GM12878 (cell line): ENCODE measurements around the gene RPUSD3. TPM values are rescaled to one million over a fixed set of nuclear protein-coding genes. Genes with fewer than 3 reads are reported as not detected.
A peak's percentile ranks its signal among the peaks of the same experiment; 100 is the strongest.

Experiments
- ATAC-seq: fragments of 200-7000 bp; cut with Tn5 transposase; 3 replicates; pipeline ENCODE4 v1.9.1; 2020; ENCODE audit warnings: mild to moderate bottlenecking, moderate library complexity
- BruUV-seq: library from RNA; stranded (reverse); fragments of 400-500 nt; replicated peaks from 2 replicates; lab custom pipeline; 2021; lab: Mats Ljungman, UMichigan
- CTCF ChIA-PET: fragments of 300-600 bp; sonication (Branson Sonifier 250); formaldehyde crosslinking; extraction: SDS; loops from one replicate; lab custom pipeline; 2021; ENCODE audit warnings: inconsistent platforms; lab: Yijun Ruan, JAX
- POLR2A ChIA-PET: fragments of 350-600 bp; formaldehyde crosslinking; extraction: SDS; loops from one replicate; lab custom pipeline; 2021; ENCODE audit warnings: inconsistent platforms; lab: Charles Lee
- RAD21 ChIA-PET: fragments of 300-600 bp; sonication (Branson Sonifier 250); formaldehyde crosslinking; loops from one replicate; lab custom pipeline; 2023; ENCODE audit warnings: antibody characterized with exemption; ENCODE audit not compliant: unreplicated experiment; lab: Charles Lee
- SMC1A ChIA-PET: fragments of 300-600 bp; sonication (Branson Sonifier 250); formaldehyde crosslinking; loops from one replicate; lab custom pipeline; 2023; ENCODE audit not compliant: unreplicated experiment, uncharacterized antibody; lab: Charles Lee
- DNase-seq: peaks from one replicate; pipeline ENCODE4 v3.0.0-alpha.2; 2011; ENCODE audit warnings: low read depth, low spot score
- FAIRE-seq: peaks from 3 replicates; lab custom pipeline; 2011; peaks lifted over from hg19 to GRCh38; lab: Jason Lieb, UNC
- H2AFZ ChIP-seq: 2 replicates; pipeline ENCODE4 v1.6.0; 2011; ENCODE audit warnings: low read depth, low read length, control low read depth; ENCODE audit not compliant: control insufficient read depth
- H3K27ac ChIP-seq: 2 replicates; pipeline ENCODE4 v1.5.1; 2011; ENCODE audit warnings: control low read depth; ENCODE audit not compliant: control insufficient read depth, insufficient read depth
- H3K27me3 ChIP-seq, 2 experiments: replicated peaks in 1 of 2; 2 replicates each; pipeline versions ENCODE4 v1.6.0 to v1.6.1; 2011; ENCODE audit warnings: low read length in 1 of 2; ENCODE audit not compliant: control insufficient read depth in 2 of 2, insufficient read depth in 2 of 2
- H3K36me3 ChIP-seq, 2 experiments: 2 replicates each; pipeline ENCODE4 v1.5.1; 2011; ENCODE audit warnings: low read length in 1 of 2; ENCODE audit not compliant: control insufficient read depth in 2 of 2, insufficient read depth in 2 of 2
- H3K4me1 ChIP-seq: 2 replicates; pipeline ENCODE4 v1.6.1; 2011; ENCODE audit warnings: mild to moderate bottlenecking, low read length, moderate library complexity, mixed read lengths; ENCODE audit not compliant: control insufficient read depth, insufficient read depth
- H3K4me2 ChIP-seq: 2 replicates; pipeline ENCODE4 v1.6.0; 2011; ENCODE audit warnings: control low read depth; ENCODE audit not compliant: control insufficient read depth, insufficient read depth
- H3K4me3 ChIP-seq: fragments of 200-600 bp; sonication (generic); 2 replicates; pipeline ENCODE4 v1.5.1; 2016
- H3K79me2 ChIP-seq: 2 replicates; pipeline ENCODE4 v1.6.0; 2011; ENCODE audit warnings: low read length; ENCODE audit not compliant: control insufficient read depth, insufficient read depth
- H3K9ac ChIP-seq: 2 replicates; pipeline ENCODE4 v1.8.0; 2011; ENCODE audit warnings: low read length, control low read depth, mixed read lengths; ENCODE audit not compliant: control insufficient read depth, insufficient read depth
- H3K9me3 ChIP-seq: replicated peaks from 3 replicates; pipeline ENCODE4 v1.5.1; 2011; ENCODE audit warnings: mild to moderate bottlenecking, low read length; ENCODE audit not compliant: control insufficient read depth, insufficient read depth
- H4K20me1 ChIP-seq: 2 replicates; pipeline ENCODE4 v1.6.0; 2011; ENCODE audit not compliant: control insufficient read depth, insufficient read depth
- BCL11A ChIP-seq: IDR thresholded peaks from 2 replicates; pipeline ENCODE4 v1.6.1; 2011; ENCODE audit warnings: low read depth, low read length
- DPF2 ChIP-seq: fragments of 450-650 bp; IDR thresholded peaks from 2 replicates; pipeline ENCODE4 v1.6.1; 2017; ENCODE audit warnings: mild to moderate bottlenecking
- FOS ChIP-seq: IDR thresholded peaks from 3 replicates; pipeline ENCODE4 v1.6.1; 2011; ENCODE audit warnings: borderline replicate concordance; ENCODE audit not compliant: insufficient read length; ENCODE audit errors: extremely low read depth
- GATAD2B ChIP-seq: fragments of 450-650 bp; conservative IDR thresholded peaks from 2 replicates; pipeline ENCODE4 v1.6.1; 2017; ENCODE audit warnings: low read depth, mild to moderate bottlenecking, moderate library complexity
- MXI1 ChIP-seq: fragments of 150-350 bp; IDR thresholded peaks from 2 replicates; pipeline ENCODE4 v1.6.1; 2011; ENCODE audit warnings: low read depth, mild to moderate bottlenecking, inconsistent platforms, low read length, improper control_type of control experiment
- NFYB ChIP-seq: IDR thresholded peaks from 2 replicates; pipeline ENCODE4 v1.6.1; 2011; ENCODE audit warnings: low read depth, mild to moderate bottlenecking, low read length, improper control_type of control experiment, moderate library complexity; ENCODE audit not compliant: insufficient read depth
- NKRF ChIP-seq: fragments of 450-650 bp; conservative IDR thresholded peaks from 2 replicates; pipeline ENCODE4 v1.6.1; 2017; ENCODE audit warnings: mild to moderate bottlenecking, moderate library complexity
- RAD21 ChIP-seq: IDR thresholded peaks from 2 replicates; pipeline ENCODE4 v1.6.1; 2011; ENCODE audit warnings: mild to moderate bottlenecking, low read depth, low read length, moderate library complexity; ENCODE audit not compliant: insufficient read depth
- RBBP5 ChIP-seq: fragments of 200-600 bp; sonication (generic); conservative IDR thresholded peaks from 2 replicates; pipeline ENCODE4 v1.6.1; 2016
- RUNX3 ChIP-seq: IDR thresholded peaks from 2 replicates; pipeline ENCODE4 v1.6.1; 2012; ENCODE audit warnings: low read length, inconsistent platforms
- SP1 ChIP-seq: IDR thresholded peaks from one replicate; pipeline ENCODE4 v1.6.1; 2011; ENCODE audit warnings: low read depth, low read length
- SPI1 ChIP-seq: IDR thresholded peaks from 2 replicates; pipeline ENCODE4 v1.6.1; 2011; ENCODE audit warnings: low read depth, mild to moderate bottlenecking, low read length, moderate library complexity, borderline replicate concordance; ENCODE audit not compliant: insufficient read depth
- ZBED1 ChIP-seq: IDR thresholded peaks from 2 replicates; pipeline ENCODE4 v1.6.1; 2016; ENCODE audit warnings: borderline replicate concordance
- ZNF24 ChIP-seq: fragments of 450-650 bp; IDR thresholded peaks from 2 replicates; pipeline ENCODE4 v1.6.1; 2017; ENCODE audit warnings: antibody characterized with exemption, mild to moderate bottlenecking
- WGBS: methylation state at CpG from one replicate; pipeline ENCODE4 v1.1.6; 2016; ENCODE audit warnings: low lambda C conversion rate; ENCODE audit not compliant: insufficient replicate concordance, insufficient coverage; ENCODE audit errors: missing lambda C conversion rate; 5-methylcytosine and 5-hydroxymethylcytosine counted together
- in situ Hi-C: fragments of 300-500 bp; cut with MboI; formaldehyde crosslinking; loops from 9 replicates; pipeline ENCODE4 v1.14.3; 2018; ENCODE audit warnings: mixed read lengths
- intact Hi-C: fragments of 100-400 bp; cut with micrococcal nuclease; formaldehyde crosslinking; loops from one replicate; pipeline ENCODE4 v1.14.2; 2022; ENCODE audit not compliant: unreplicated experiment
- polyA plus RNA-seq, 11 experiments: library from polyadenylated mRNA; depleted of rRNA in 4 of 11; unstranded in 6 of 11; stranded (reverse) in 5 of 11; fragments of >200 nt; fragmentation: Nextera tagmentation in 4 of 11; fragmentation: Illumina TruSeq in 1 of 11; extraction: Ambion mirVana in 4 of 11; extraction: Trizol in 1 of 11; gene quantifications; 1 replicate in 1 of 11; 2 replicates in 10 of 11; pipeline versions ENCODE4 v1.2.1 to v1.2.3, GENCODE V29; 2011 to 2016; ENCODE audit warnings: inconsistent platforms in 2 of 11, missing spikeins in 2 of 11, low read depth in 1 of 11
- total RNA-seq, 4 experiments: library from RNA; depleted of rRNA in 3 of 4; stranded (reverse); fragments of >200 nt in 3 of 4; fragmentation: Illumina TruSeq in 1 of 4; extraction: Trizol in 1 of 4; gene quantifications; 2 replicates each; pipeline versions ENCODE4 v1.2.1 to v1.2.3, GENCODE V29; 2013 to 2021
- TF ChIP-seq, protein P1 (sequence below): fragments of 450-650 bp; IDR thresholded peaks from 2 replicates; pipeline ENCODE4 v1.6.1; 2016; ENCODE audit warnings: mild to moderate bottlenecking
- TF ChIP-seq, protein P2 (sequence below): IDR thresholded peaks from 2 replicates; pipeline ENCODE4 v1.6.1; 2011; ENCODE audit warnings: mild to moderate bottlenecking, low read depth, low read length, moderate library complexity; ENCODE audit not compliant: insufficient replicate concordance

RPUSD3 gene
- total and polyA plus RNA-seq, 10 of the 15 experiments (the other 5 are each of a cell fraction or from before 2014, with no cell fraction given) = 6.4 to 72.9 (median 41.8) TPM

GRCh38 chr3:9809615-9810432 lies 34.0 kb downstream of the RPUSD3 start, which contains the start of gene TTLL3:
Gene TTLL3 (plus strand): TSS chr3:9810262. CDS start chr3:9810662, 400 bp downstream.
- Histone ChIP-seq H2AFZ (peak within 1 kb of the TSS; percentile 52), H4K20me1 (no peaks in the 10 kb centered on the region), H3K9me3 (no peaks in the 10 kb centered on the region), H3K4me2 (peak within 1 kb of the TSS; percentile 90), H3K79me2 (no peaks in the 10 kb centered on the region), H3K4me1 (peaks cover 13% of the 10 kb centered on the region), H3K36me3 (peaks cover 12 to 22% of the 10 kb centered on the region in 2 experiments), H3K27ac (peak within 1 kb of the TSS; percentile 75), H3K9ac (peak within 1 kb of the TSS; percentile 80), H3K27me3 (no peaks in the 10 kb centered on the region), H3K4me3 (peak within 1 kb of the TSS; percentile 81)
- SMC1A ChIA-PET = interaction anchor here (1.1 kb wide), 1 partner anchor 28 kb away, joined by 3 read pairs; no protein-coding TSS in a partner anchor
- RAD21 ChIA-PET = interaction anchor here (2.0 kb wide), 1 partner anchor 27 kb away, joined by 6 read pairs; no protein-coding TSS in a partner anchor
- POLR2A ChIA-PET = interaction anchor here (0.6 kb wide), 1 partner anchor 456 kb away, joined by 3 read pairs; no protein-coding TSS in a partner anchor
- BruUV-seq = no TSS peak
- ATAC-seq = peak; percentile 74
- no peak for DNase-seq
- FAIRE-seq = no peak
- intact Hi-C loops (loop anchor here (5.0 kb wide), 1 partner anchor 78 kb away; the partner anchor contains the start of gene BRPF1), in situ Hi-C loops (no loop called here)
- CTCF ChIA-PET = interaction anchor here (1.0 kb wide), 1 partner anchor 34 kb away, joined by 3 read pairs; the partner anchor contains the start of gene RPUSD3
- WGBS = 2% methylated on average over 37 of the region's 76 CpGs
- TF ChIP-seq, protein P1, sequence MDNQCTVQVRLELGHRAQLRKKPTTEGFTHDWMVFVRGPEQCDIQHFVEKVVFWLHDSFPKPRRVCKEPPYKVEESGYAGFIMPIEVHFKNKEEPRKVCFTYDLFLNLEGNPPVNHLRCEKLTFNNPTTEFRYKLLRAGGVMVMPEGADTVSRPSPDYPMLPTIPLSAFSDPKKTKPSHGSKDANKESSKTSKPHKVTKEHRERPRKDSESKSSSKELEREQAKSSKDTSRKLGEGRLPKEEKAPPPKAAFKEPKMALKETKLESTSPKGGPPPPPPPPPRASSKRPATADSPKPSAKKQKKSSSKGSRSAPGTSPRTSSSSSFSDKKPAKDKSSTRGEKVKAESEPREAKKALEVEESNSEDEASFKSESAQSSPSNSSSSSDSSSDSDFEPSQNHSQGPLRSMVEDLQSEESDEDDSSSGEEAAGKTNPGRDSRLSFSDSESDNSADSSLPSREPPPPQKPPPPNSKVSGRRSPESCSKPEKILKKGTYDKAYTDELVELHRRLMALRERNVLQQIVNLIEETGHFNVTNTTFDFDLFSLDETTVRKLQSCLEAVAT = no peak
- TF ChIP-seq RBBP5 (no peak), NFYB (no peak), RUNX3 (no peak; the same call in 1 of the 2 replicates), FOS (no peak), RAD21 (no peak), SPI1 (no peak), NKRF (peak; percentile 26; the same call in 1 of the 2 replicates), BCL11A (no peak), GATAD2B (peak; percentile 61; the same call in 1 of the 2 replicates), MXI1 (no peak), ZNF24 (no peak), ZBED1 (no peak), DPF2 (peak; percentile 60; the same call in 1 of the 2 replicates), SP1 (no peak)
- TF ChIP-seq, protein P2, sequence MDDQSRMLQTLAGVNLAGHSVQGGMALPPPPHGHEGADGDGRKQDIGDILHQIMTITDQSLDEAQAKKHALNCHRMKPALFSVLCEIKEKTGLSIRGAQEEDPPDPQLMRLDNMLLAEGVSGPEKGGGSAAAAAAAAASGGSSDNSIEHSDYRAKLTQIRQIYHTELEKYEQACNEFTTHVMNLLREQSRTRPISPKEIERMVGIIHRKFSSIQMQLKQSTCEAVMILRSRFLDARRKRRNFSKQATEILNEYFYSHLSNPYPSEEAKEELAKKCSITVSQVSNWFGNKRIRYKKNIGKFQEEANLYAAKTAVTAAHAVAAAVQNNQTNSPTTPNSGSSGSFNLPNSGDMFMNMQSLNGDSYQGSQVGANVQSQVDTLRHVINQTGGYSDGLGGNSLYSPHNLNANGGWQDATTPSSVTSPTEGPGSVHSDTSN = no peak
